ENCODE data around the gene ZBTB7C. TPM values are rescaled to one million over a fixed set of nuclear protein-coding genes. Genes with fewer than 3 reads are reported as not detected.

ZBTB7C gene
- polyA plus RNA-seq, 2 of the 4 experiments (the other 2 are of a cell fraction), result 0.10 to 0.12 TPM

- TF ChIP-seq BCL3 (IDR thresholded peaks at IDR 0.05), result no peak
- no peak for TF ChIP-seq HOXA7 (CRISPR knock-in tag; IDR thresholded peaks at IDR 0.05)
- TF ChIP-seq GATA3 (IDR thresholded peaks at IDR 0.05; ENCODE audit: borderline replicate concordance), result no peak
- TF ChIP-seq HEYL (CRISPR knock-in tag; IDR thresholded peaks at IDR 0.05), result no peak
- TF ChIP-seq RFX5 (IDR thresholded peaks at IDR 0.05), result no peak
Measured at GRCh38 chr18:48061781-48062570, 347.2 kb downstream of the ZBTB7C start (continued).

- TF ChIP-seq CTCF (IDR thresholded peaks at IDR 0.05), result no peak
- no peak for TF ChIP-seq CBX2 (IDR thresholded peaks at IDR 0.05; ENCODE audit: borderline replicate concordance, low read depth)
- TF ChIP-seq MAZ (IDR thresholded peaks at IDR 0.05; ENCODE audit: borderline replicate concordance, low read depth, low read length), result no peak
- no peak for TF ChIP-seq TFCP2L1 (CRISPR knock-in tag; IDR thresholded peaks at IDR 0.05)
- no peak for TF ChIP-seq REST (IDR thresholded peaks at IDR 0.05)
- TF ChIP-seq HDAC2 (IDR thresholded peaks at IDR 0.05), result no peak
- no peak for TF ChIP-seq CBX8 (IDR thresholded peaks at IDR 0.05)
- no peak for TF ChIP-seq HMGXB4 (CRISPR knock-in tag; IDR thresholded peaks at IDR 0.05; ENCODE audit: borderline replicate concordance)
- no peak for TF ChIP-seq POLR2A (IDR thresholded peaks at IDR 0.05; ENCODE audit: low read length)
- TF ChIP-seq ZC3H11A (IDR thresholded peaks at IDR 0.05), result no peak
- no peak for TF ChIP-seq KDM5A (IDR thresholded peaks at IDR 0.05)
- TF ChIP-seq HEYL (CRISPR knock-in tag; IDR thresholded peaks at IDR 0.05), result no peak
- no peak for TF ChIP-seq ZFP36 (IDR thresholded peaks at IDR 0.05; ENCODE audit: borderline replicate concordance, partially characterized antibody)
- no peak for TF ChIP-seq HOXB5 (CRISPR knock-in tag; IDR thresholded peaks at IDR 0.05)
- TF ChIP-seq RCOR1 (IDR thresholded peaks at IDR 0.05; ENCODE audit: low read depth, low read length), result no peak
- no peak for TF ChIP-seq HES2 (IDR thresholded peaks at IDR 0.05)
- TF ChIP-seq PBX3 (IDR thresholded peaks at IDR 0.05), result no peak
- TF ChIP-seq ATOH8 (CRISPR knock-in tag; IDR thresholded peaks at IDR 0.05; ENCODE audit: low read depth), result no peak
- ATAC-seq (no peak), DNase-seq (ENCODE audit: low read depth in 1 of 2, low spot score in 1 of 2) (no peak), FAIRE-seq (no peak)
- no peaks in the 10 kb centered on the region for H3K4me1 ChIP-seq
- H3K4me2 ChIP-seq, result no peak overlapping the region
- H3K4me3 ChIP-seq, result no peak overlapping the region
- ChIA-PET POLR2A (no interaction called here), CTCF (interaction anchor here (1.8 kb wide), 1 partner anchor 16 kb away, joined by 4 read pairs; no protein-coding TSS in a partner anchor)
- WGBS (ENCODE audit: missing lambda C conversion rate), result 41% methylated on average over 3 of the region's 3 CpGs
- no peaks in the 10 kb centered on the region for H3K9me3 ChIP-seq
- H3K27ac ChIP-seq, result no peak overlapping the region
Measured at GRCh38 chr18:48060970-48061369, 348.2 kb downstream of the ZBTB7C start.

All from A549 (cell line).